HEK293 (cell line): ENCODE data around the gene DISC1.

ENCODE experiments used
- CTCF ChIA-PET: fragments of 350-600 bp; formaldehyde crosslinking; extraction: SDS; loops from one replicate; lab custom pipeline; 2021; ENCODE audit warnings: antibody characterized with exemption; lab: Yijun Ruan, JAX
- POLR2A ChIA-PET: fragments of 300-600 bp; formaldehyde crosslinking; extraction: SDS; loops from one replicate; lab custom pipeline; 2020; ENCODE audit warnings: antibody characterized with exemption, inconsistent platforms; lab: Yijun Ruan, JAX
- H3K27ac ChIP-seq: fragments of 200-500 bp; sonication (Bioruptor generic); 2 replicates; pipeline ENCODE4 v1.5.1; 2014; ENCODE audit warnings: low read depth, low read length, control low read depth, inconsistent platforms; ENCODE audit errors: extremely low read depth
- H3K36me3 ChIP-seq, 2 experiments: fragments of 200-500 bp in 1 of 2; sonication (Bioruptor generic) in 1 of 2; 1 replicate in 1 of 2; 2 replicates in 1 of 2; pipeline ENCODE4 v1.5.1; 2014 to 2017; ENCODE audit warnings: inconsistent platforms in 2 of 2, low read length in 2 of 2; ENCODE audit not compliant: control insufficient read depth in 2 of 2, insufficient read depth in 1 of 2
- H3K4me1 ChIP-seq: fragments of 200-500 bp; sonication (Bioruptor generic); 2 replicates; pipeline ENCODE4 v1.5.1; 2014; ENCODE audit warnings: mild to moderate bottlenecking, low read length, inconsistent platforms; ENCODE audit not compliant: control insufficient read depth, insufficient read depth
- H3K4me3 ChIP-seq: 2 replicates; pipeline ENCODE4 v1.5.1; 2011; ENCODE audit warnings: low read depth, mild to moderate bottlenecking, control low read depth, low read length, moderate library complexity
- H3K9me3 ChIP-seq: fragments of 200-500 bp; sonication (Bioruptor generic); 2 replicates; pipeline ENCODE4 v1.5.1; 2014; ENCODE audit warnings: low read depth, low read length, inconsistent platforms; ENCODE audit not compliant: control insufficient read depth, insufficient read depth
- EGR2 ChIP-seq: fragments of 450-650 bp; formaldehyde crosslinking; IDR thresholded peaks from 2 replicates; pipeline ENCODE4 v1.5.1; 2016; ENCODE audit warnings: low read depth, missing biosample characterization, missing genetic modification characterization
- GLI2 ChIP-seq: fragments of 450-650 bp; formaldehyde crosslinking; IDR thresholded peaks from 2 replicates; pipeline ENCODE4; 2017; ENCODE audit warnings: missing biosample characterization, missing genetic modification characterization, low read depth, borderline replicate concordance
- PRDM1 ChIP-seq: fragments of 450-650 bp; formaldehyde crosslinking; IDR thresholded peaks from 2 replicates; pipeline ENCODE4; 2016; ENCODE audit warnings: missing biosample characterization, missing genetic modification characterization
- SALL2 ChIP-seq: fragments of 450-650 bp; formaldehyde crosslinking; IDR thresholded peaks from 2 replicates; pipeline ENCODE4 v1.5.0; 2017; ENCODE audit warnings: missing biosample characterization, mild to moderate bottlenecking, missing genetic modification characterization, borderline replicate concordance
- SETDB1 ChIP-seq: IDR thresholded peaks from one replicate; pipeline ENCODE4 v1.6.1; 2017; ENCODE audit warnings: mild to moderate bottlenecking, low read length, moderate library complexity, mixed read lengths; ENCODE audit not compliant: insufficient read length
- ZBTB7A ChIP-seq: fragments of 450-650 bp; formaldehyde crosslinking; IDR thresholded peaks from 2 replicates; pipeline ENCODE4 v1.5.1; 2016; ENCODE audit warnings: low read depth, missing biosample characterization, missing genetic modification characterization
- ZNF211 ChIP-seq: fragments of 450-650 bp; formaldehyde crosslinking; IDR thresholded peaks from 2 replicates; pipeline ENCODE4 v1.5.1; 2016; ENCODE audit warnings: low read depth, missing biosample characterization, missing genetic modification characterization
- ZNF48 ChIP-seq: fragments of 450-650 bp; formaldehyde crosslinking; IDR thresholded peaks from 2 replicates; pipeline ENCODE4 v1.5.1; 2016; ENCODE audit warnings: missing biosample characterization, missing genetic modification characterization
- ZNF561 ChIP-seq: fragments of 450-650 bp; IDR thresholded peaks from 2 replicates; pipeline ENCODE4 v1.5.1; 2018; ENCODE audit warnings: missing biosample characterization, missing genetic modification characterization, borderline replicate concordance
- ZNF654 ChIP-seq: fragments of 450-650 bp; formaldehyde crosslinking; IDR thresholded peaks from 2 replicates; pipeline ENCODE4 v1.5.1; 2016; ENCODE audit warnings: low read depth, missing biosample characterization, missing genetic modification characterization
- ZNF707 ChIP-seq: fragments of 450-650 bp; formaldehyde crosslinking; IDR thresholded peaks from 2 replicates; pipeline ENCODE4 v1.5.1; 2016; ENCODE audit warnings: missing biosample characterization, missing genetic modification characterization
- ZNF791 ChIP-seq: fragments of 450-650 bp; formaldehyde crosslinking; IDR thresholded peaks from 2 replicates; pipeline ENCODE4 v1.5.1; 2016; ENCODE audit warnings: missing biosample characterization, missing genetic modification characterization
- TF ChIP-seq, protein P1 (sequence below): fragments of 450-650 bp; formaldehyde crosslinking; optimal IDR thresholded peaks from 2 replicates; pipeline ENCODE3; 2016; ENCODE audit warnings: missing biosample characterization, mild to moderate bottlenecking, missing genetic modification characterization
- TF ChIP-seq, protein P2 (sequence below): fragments of 450-650 bp; formaldehyde crosslinking; IDR thresholded peaks from 2 replicates; pipeline ENCODE4 v1.5.1; 2016; ENCODE audit warnings: missing biosample characterization, missing genetic modification characterization
- TF ChIP-seq, protein P3 (sequence below): fragments of 450-650 bp; formaldehyde crosslinking; IDR thresholded peaks from 2 replicates; pipeline ENCODE4 v1.5.1; 2016; ENCODE audit warnings: missing biosample characterization, missing genetic modification characterization
- TF ChIP-seq, protein P4 (sequence below): fragments of 450-650 bp; formaldehyde crosslinking; IDR thresholded peaks from 2 replicates; pipeline ENCODE4 v1.5.1; 2016; ENCODE audit warnings: missing biosample characterization, missing genetic modification characterization
- TF ChIP-seq, protein P5 (sequence below): fragments of 450-650 bp; formaldehyde crosslinking; IDR thresholded peaks from 2 replicates; pipeline ENCODE4 v1.5.1; 2016; ENCODE audit warnings: missing biosample characterization, missing genetic modification characterization
- TF ChIP-seq, protein P6 (sequence below): fragments of 450-650 bp; formaldehyde crosslinking; IDR thresholded peaks from 2 replicates; pipeline ENCODE4 v1.5.1; 2017; ENCODE audit warnings: missing biosample characterization, missing genetic modification characterization

Gene DISC1

DNA sequence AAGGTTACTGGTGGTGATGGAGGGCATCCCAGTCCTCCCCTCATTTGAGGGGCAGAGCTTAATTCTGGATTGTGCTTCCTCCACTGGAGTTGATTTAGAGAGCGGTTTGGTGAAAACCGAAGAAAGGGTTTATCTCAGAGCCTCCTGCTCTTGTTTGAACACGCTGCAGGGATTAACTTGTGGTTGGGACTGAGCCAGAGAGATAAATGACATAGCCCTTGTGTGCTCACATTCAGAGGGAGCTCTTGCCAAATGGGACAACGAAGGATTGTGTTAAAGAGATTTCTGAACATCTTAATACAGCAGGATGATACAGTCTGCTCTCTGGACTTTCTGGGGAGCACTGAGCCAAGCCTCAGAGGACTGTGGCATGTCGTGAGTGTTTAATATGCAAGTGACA, 308.2 kb downstream of the DISC1 start (continued):
- TF ChIP-seq, protein P1, sequence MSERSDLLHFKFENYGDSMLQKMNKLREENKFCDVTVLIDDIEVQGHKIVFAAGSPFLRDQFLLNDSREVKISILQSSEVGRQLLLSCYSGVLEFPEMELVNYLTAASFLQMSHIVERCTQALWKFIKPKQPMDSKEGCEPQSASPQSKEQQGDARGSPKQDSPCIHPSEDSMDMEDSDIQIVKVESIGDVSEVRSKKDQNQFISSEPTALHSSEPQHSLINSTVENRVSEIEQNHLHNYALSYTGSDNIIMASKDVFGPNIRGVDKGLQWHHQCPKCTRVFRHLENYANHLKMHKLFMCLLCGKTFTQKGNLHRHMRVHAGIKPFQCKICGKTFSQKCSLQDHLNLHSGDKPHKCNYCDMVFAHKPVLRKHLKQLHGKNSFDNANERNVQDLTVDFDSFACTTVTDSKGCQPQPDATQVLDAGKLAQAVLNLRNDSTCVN (tag by site-specific recombination): no peak
- no peak for TF ChIP-seq ZBTB7A (tag by site-specific recombination)
- no peak for TF ChIP-seq ZNF707 (tag by site-specific recombination)
- TF ChIP-seq, protein P2, sequence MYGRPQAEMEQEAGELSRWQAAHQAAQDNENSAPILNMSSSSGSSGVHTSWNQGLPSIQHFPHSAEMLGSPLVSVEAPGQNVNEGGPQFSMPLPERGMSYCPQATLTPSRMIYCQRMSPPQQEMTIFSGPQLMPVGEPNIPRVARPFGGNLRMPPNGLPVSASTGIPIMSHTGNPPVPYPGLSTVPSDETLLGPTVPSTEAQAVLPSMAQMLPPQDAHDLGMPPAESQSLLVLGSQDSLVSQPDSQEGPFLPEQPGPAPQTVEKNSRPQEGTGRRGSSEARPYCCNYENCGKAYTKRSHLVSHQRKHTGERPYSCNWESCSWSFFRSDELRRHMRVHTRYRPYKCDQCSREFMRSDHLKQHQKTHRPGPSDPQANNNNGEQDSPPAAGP (tag by site-specific recombination): no peak
- TF ChIP-seq ZNF654 (tag by site-specific recombination): no peak
- TF ChIP-seq, protein P3, sequence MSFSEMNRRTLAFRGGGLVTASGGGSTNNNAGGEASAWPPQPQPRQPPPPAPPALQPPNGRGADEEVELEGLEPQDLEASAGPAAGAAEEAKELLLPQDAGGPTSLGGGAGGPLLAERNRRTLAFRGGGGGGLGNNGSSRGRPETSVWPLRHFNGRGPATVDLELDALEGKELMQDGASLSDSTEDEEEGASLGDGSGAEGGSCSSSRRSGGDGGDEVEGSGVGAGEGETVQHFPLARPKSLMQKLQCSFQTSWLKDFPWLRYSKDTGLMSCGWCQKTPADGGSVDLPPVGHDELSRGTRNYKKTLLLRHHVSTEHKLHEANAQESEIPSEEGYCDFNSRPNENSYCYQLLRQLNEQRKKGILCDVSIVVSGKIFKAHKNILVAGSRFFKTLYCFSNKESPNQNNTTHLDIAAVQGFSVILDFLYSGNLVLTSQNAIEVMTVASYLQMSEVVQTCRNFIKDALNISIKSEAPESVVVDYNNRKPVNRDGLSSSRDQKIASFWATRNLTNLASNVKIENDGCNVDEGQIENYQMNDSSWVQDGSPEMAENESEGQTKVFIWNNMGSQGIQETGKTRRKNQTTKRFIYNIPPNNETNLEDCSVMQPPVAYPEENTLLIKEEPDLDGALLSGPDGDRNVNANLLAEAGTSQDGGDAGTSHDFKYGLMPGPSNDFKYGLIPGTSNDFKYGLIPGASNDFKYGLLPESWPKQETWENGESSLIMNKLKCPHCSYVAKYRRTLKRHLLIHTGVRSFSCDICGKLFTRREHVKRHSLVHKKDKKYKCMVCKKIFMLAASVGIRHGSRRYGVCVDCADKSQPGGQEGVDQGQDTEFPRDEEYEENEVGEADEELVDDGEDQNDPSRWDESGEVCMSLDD (tag by site-specific recombination): no peak
- TF ChIP-seq SALL2 (tag by site-specific recombination): no peak
- TF ChIP-seq ZNF211: no peak

DNA sequence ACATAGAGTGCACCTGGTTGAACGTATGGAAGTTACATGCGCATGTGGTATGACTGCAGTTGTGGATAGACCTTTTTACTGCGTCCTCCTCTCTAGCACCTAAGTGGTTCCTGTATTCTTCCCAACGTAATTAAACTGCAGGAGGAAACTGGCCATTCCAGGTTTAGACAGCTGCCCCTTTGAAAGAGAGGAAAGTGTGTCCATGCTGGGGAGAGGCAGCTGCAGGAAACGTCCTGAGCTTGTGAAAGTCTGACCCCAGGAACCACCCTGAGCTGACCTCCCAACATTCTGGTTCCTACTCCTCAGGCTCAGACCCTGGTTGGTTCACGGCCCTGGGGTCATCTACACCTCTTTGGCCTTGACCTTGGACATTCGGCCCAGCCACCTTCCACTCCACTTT, 309.3 kb downstream of the DISC1 start:
- peaks cover 39% of the 10 kb centered on the region for H3K4me1 ChIP-seq
- CTCF ChIA-PET: interaction anchor here (1.2 kb wide), 1 partner anchor 9 kb away, joined by 5 read pairs; no protein-coding TSS in a partner anchor
- no peaks in the 10 kb centered on the region for H3K36me3 ChIP-seq
- TF ChIP-seq GLI2 (tag by site-specific recombination) (no peak), SETDB1 (no peak), ZNF48 (tag by site-specific recombination) (no peak), EGR2 (no peak), ZNF561 (no peak), ZNF791 (tag by site-specific recombination) (no peak), PRDM1 (tag by site-specific recombination) (no peak)
- TF ChIP-seq, protein P4, sequence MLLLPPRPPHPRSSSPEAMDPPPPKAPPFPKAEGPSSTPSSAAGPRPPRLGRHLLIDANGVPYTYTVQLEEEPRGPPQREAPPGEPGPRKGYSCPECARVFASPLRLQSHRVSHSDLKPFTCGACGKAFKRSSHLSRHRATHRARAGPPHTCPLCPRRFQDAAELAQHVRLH: no peak
- TF ChIP-seq, protein P5, sequence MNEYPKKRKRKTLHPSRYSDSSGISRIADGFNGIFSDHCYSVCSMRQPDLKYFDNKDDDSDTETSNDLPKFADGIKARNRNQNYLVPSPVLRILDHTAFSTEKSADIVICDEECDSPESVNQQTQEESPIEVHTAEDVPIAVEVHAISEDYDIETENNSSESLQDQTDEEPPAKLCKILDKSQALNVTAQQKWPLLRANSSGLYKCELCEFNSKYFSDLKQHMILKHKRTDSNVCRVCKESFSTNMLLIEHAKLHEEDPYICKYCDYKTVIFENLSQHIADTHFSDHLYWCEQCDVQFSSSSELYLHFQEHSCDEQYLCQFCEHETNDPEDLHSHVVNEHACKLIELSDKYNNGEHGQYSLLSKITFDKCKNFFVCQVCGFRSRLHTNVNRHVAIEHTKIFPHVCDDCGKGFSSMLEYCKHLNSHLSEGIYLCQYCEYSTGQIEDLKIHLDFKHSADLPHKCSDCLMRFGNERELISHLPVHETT: no peak
- TF ChIP-seq, protein P6, sequence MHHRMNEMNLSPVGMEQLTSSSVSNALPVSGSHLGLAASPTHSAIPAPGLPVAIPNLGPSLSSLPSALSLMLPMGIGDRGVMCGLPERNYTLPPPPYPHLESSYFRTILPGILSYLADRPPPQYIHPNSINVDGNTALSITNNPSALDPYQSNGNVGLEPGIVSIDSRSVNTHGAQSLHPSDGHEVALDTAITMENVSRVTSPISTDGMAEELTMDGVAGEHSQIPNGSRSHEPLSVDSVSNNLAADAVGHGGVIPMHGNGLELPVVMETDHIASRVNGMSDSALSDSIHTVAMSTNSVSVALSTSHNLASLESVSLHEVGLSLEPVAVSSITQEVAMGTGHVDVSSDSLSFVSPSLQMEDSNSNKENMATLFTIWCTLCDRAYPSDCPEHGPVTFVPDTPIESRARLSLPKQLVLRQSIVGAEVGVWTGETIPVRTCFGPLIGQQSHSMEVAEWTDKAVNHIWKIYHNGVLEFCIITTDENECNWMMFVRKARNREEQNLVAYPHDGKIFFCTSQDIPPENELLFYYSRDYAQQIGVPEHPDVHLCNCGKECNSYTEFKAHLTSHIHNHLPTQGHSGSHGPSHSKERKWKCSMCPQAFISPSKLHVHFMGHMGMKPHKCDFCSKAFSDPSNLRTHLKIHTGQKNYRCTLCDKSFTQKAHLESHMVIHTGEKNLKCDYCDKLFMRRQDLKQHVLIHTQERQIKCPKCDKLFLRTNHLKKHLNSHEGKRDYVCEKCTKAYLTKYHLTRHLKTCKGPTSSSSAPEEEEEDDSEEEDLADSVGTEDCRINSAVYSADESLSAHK (tag by site-specific recombination): no peak
- no peaks in the 10 kb centered on the region; the same call in 1 of the 2 replicates for H3K9me3 ChIP-seq
- POLR2A ChIA-PET: no interaction called here
- H3K4me3 ChIP-seq: no peak overlapping the region
- H3K27ac ChIP-seq: no peak overlapping the region
